ENCODE data around the gene STRIP2. TPM values are rescaled to one million over a fixed set of nuclear protein-coding genes. Genes with fewer than 3 reads are reported as not detected.

Gene STRIP2
- total RNA-seq, 1 donor from 2014 or later = 9.1 TPM

- Mint-ChIP-seq H3K4me1 (ENCODE audit: unreplicated experiment) (no peaks in the 10 kb centered on the region), H3K9me3 (ENCODE audit: unreplicated experiment) (no peaks in the 10 kb centered on the region), H3K27ac (ENCODE audit: unreplicated experiment) (no peak overlapping the region), H3K27me3 (ENCODE audit: unreplicated experiment) (peaks cover 1% of the 10 kb centered on the region), H3K4me3 (ENCODE audit: unreplicated experiment) (no peak overlapping the region), H3K36me3 (ENCODE audit: low read depth, unreplicated experiment) (no peaks in the 10 kb centered on the region)
- no peak for DNase-seq (ENCODE audit: low spot score)
- no peak for TF ChIP-seq CTCF (IDR thresholded peaks at IDR 0.05; ENCODE audit: unreplicated experiment)
Measured at GRCh38 chr7:129536323-129536722, 102.1 kb downstream of the STRIP2 start.

Other genes with a start within 250 kb of the STRIP2 start
- gene SMO, start 245.8 kb upstream of the STRIP2 start, total RNA-seq (ENCODE audit: unreplicated experiment) = 17.4 TPM
- 19.9 TPM for gene AHCYL2, start 209.4 kb upstream of the STRIP2 start, total RNA-seq (ENCODE audit: unreplicated experiment)
- not detected for gene SMKR1, start 68.1 kb downstream of the STRIP2 start, total RNA-seq (ENCODE audit: unreplicated experiment)
- 18.1 TPM for gene NRF1, start 177.3 kb downstream of the STRIP2 start, total RNA-seq (ENCODE audit: unreplicated experiment)